Liver (tissue), 3 donors: ENCODE results near the gene CELF4.

Experiments
- ATF3 ChIP-seq: IDR thresholded peaks from 2 replicates; pipeline ENCODE4 v1.6.1; 2016; ENCODE audit warnings: antibody characterized with exemption
- CTCF ChIP-seq: fragments of 150-350 bp; IDR thresholded peaks from 2 replicates; pipeline ENCODE4 v1.5.1; 2017; ENCODE audit warnings: improper control_type of control experiment, low read depth, low read length; ENCODE audit not compliant: missing input control
- EGR1 ChIP-seq, 2 donors: IDR thresholded peaks; 2 replicates each; pipeline ENCODE4 v1.6.1; 2016 to 2018; ENCODE audit warnings: antibody characterized with exemption in 2 of 2, low read depth in 2 of 2
- GABPA ChIP-seq, 2 donors: IDR thresholded peaks in 1 of 2; conservative IDR thresholded peaks in 1 of 2; 2 replicates each; pipeline ENCODE4 v1.6.1; 2016; ENCODE audit warnings: antibody characterized with exemption in 2 of 2, mild to moderate bottlenecking in 1 of 2, moderate library complexity in 1 of 2
- HNF4A ChIP-seq, 2 donors: conservative IDR thresholded peaks; 2 replicates each; pipeline ENCODE4 v1.6.1; 2016; ENCODE audit warnings: antibody characterized with exemption in 2 of 2, mild to moderate bottlenecking in 2 of 2
- JUND ChIP-seq, 2 donors: IDR thresholded peaks; 2 replicates each; pipeline ENCODE4 v1.6.1; 2016; ENCODE audit warnings: antibody characterized with exemption in 2 of 2
- MAX ChIP-seq: IDR thresholded peaks from 2 replicates; pipeline ENCODE4 v1.6.1; 2016; ENCODE audit warnings: antibody characterized with exemption
- RAD21 ChIP-seq, 2 donors: IDR thresholded peaks; 2 replicates each; pipeline ENCODE4 v1.6.1; 2016; ENCODE audit warnings: antibody characterized with exemption in 2 of 2, mild to moderate bottlenecking in 2 of 2
- REST ChIP-seq: IDR thresholded peaks from 2 replicates; pipeline ENCODE4 v1.6.1; 2016; ENCODE audit warnings: antibody characterized with exemption, mild to moderate bottlenecking
- TAF1 ChIP-seq: conservative IDR thresholded peaks from 2 replicates; pipeline ENCODE4 v1.6.1; 2016; ENCODE audit warnings: antibody characterized with exemption, mild to moderate bottlenecking
- YY1 ChIP-seq: IDR thresholded peaks from 2 replicates; pipeline ENCODE4 v1.6.1; 2016; ENCODE audit warnings: antibody characterized with exemption, mild to moderate bottlenecking
- ZBTB33 ChIP-seq: IDR thresholded peaks from 2 replicates; pipeline ENCODE4 v1.6.1; 2016; ENCODE audit warnings: antibody characterized with exemption
- donor health status: healthy.
- donor health status: healthy.

GRCh38 chr18:37429791-37430190, 135.8 kb downstream of the CELF4 start:
- TF ChIP-seq ATF3 (no peak), CTCF (no peak), EGR1 (IDR thresholded peaks at IDR 0.05; ENCODE audit: low read depth in 2 of 2) (no peak), YY1 (no peak), JUND (IDR thresholded peaks at IDR 0.05) (no peak), MAX (no peak), ZBTB33 (no peak), GABPA (IDR thresholded peaks at IDR 0.05 in 1 of 2, conservative IDR thresholded peaks at IDR 0.05 in 1 of 2) (no peak), TAF1 (no peak), RAD21 (IDR thresholded peaks at IDR 0.05) (no peak), REST (no peak), HNF4A (conservative IDR thresholded peaks at IDR 0.05) (no peak)
